H1 (cell line): ENCODE measurements around the gene BAG1. TPM values are rescaled to one million over a fixed set of nuclear protein-coding genes. Genes with fewer than 3 reads are reported as not detected.

Source experiments
- CTCF ChIA-PET: fragments of 300-600 bp; sonication (Branson Sonifier 250); formaldehyde crosslinking; loops from one replicate; lab custom pipeline; 2021; ENCODE audit not compliant: partially characterized antibody; lab: Charles Lee
- POLR2A ChIA-PET: fragments of 300-600 bp; sonication (Branson Sonifier 250); formaldehyde crosslinking; loops from one replicate; lab custom pipeline; 2021; ENCODE audit warnings: inconsistent platforms; ENCODE audit not compliant: partially characterized antibody; lab: Charles Lee
- DNase-seq, 2 experiments: peaks; one replicate each; pipeline versions ENCODE4 v3.0.0 to v3.0.0-alpha.2; 2010 to 2022; ENCODE audit warnings: low spot score in 2 of 2, low read depth in 1 of 2, mixed read lengths in 1 of 2
- FAIRE-seq: peaks from 2 replicates; lab custom pipeline; 2011; peaks lifted over from hg19 to GRCh38; lab: Jason Lieb, UNC
- H2AFZ ChIP-seq: 2 replicates; pipeline ENCODE4 v1.8.1; 2012; ENCODE audit warnings: low read length, inconsistent platforms
- H2AK5ac ChIP-seq: 2 replicates; pipeline ENCODE4 v1.6.1; 2013; ENCODE audit warnings: low read depth, low read length
- H2BK120ac ChIP-seq: replicated peaks from 2 replicates; pipeline ENCODE3; 2013; ENCODE audit warnings: low read depth, low read length, inconsistent platforms
- H2BK12ac ChIP-seq: 2 replicates; pipeline ENCODE4 v1.6.1; 2013; ENCODE audit warnings: low read depth, low read length
- H2BK15ac ChIP-seq: 2 replicates; pipeline ENCODE4 v1.6.1; 2013; ENCODE audit warnings: low read length
- H2BK20ac ChIP-seq: 2 replicates; pipeline ENCODE4 v1.6.1; 2013; ENCODE audit warnings: low read length
- H2BK5ac ChIP-seq: 2 replicates; pipeline ENCODE4 v1.6.1; 2013; ENCODE audit warnings: low read depth, low read length
- H3K14ac ChIP-seq: 2 replicates; pipeline ENCODE4 v1.6.1; 2013; ENCODE audit warnings: inconsistent platforms; ENCODE audit not compliant: insufficient read length
- H3K18ac ChIP-seq: 2 replicates; pipeline ENCODE4 v1.6.1; 2013; ENCODE audit warnings: low read length; ENCODE audit errors: extremely low read depth
- H3K23ac ChIP-seq: 2 replicates; pipeline ENCODE4 v1.6.1; 2013; ENCODE audit warnings: inconsistent platforms; ENCODE audit not compliant: insufficient read length
- H3K23me2 ChIP-seq: 2 replicates; pipeline ENCODE4 v1.6.1; 2013; ENCODE audit warnings: low read depth, low read length
- H3K27ac ChIP-seq: 2 replicates; pipeline ENCODE4 v1.6.1; 2011; ENCODE audit warnings: low read depth, low read length, inconsistent platforms
- H3K27me3 ChIP-seq, 4 experiments: replicated peaks in 1 of 4; 1 replicate in 1 of 4; 2 replicates in 3 of 4; pipeline versions ENCODE4 v1.6.1 to v1.8.1; 2011 to 2013; ENCODE audit warnings: low read length in 3 of 4, mild to moderate bottlenecking in 3 of 4, inconsistent platforms in 2 of 4, mixed read lengths in 2 of 4, moderate library complexity in 1 of 4; ENCODE audit not compliant: control insufficient read depth in 3 of 4, insufficient read depth in 3 of 4; ENCODE audit errors: extremely low read depth in 1 of 4
- H3K36me3 ChIP-seq, 4 experiments: 2 replicates each; pipeline versions ENCODE4 v1.6.1 to v1.8.1; 2011 to 2013; ENCODE audit warnings: mild to moderate bottlenecking in 4 of 4, low read length in 3 of 4, moderate library complexity in 2 of 4, control low read depth in 1 of 4, inconsistent platforms in 1 of 4; ENCODE audit not compliant: insufficient read depth in 4 of 4, control insufficient read depth in 2 of 4
- H3K4ac ChIP-seq: replicated peaks from 2 replicates; pipeline ENCODE3; 2013; ENCODE audit warnings: low read length, low read depth, mixed read lengths, inconsistent platforms; ENCODE audit not compliant: insufficient read length
- H3K4me1 ChIP-seq, 4 experiments: replicated peaks in 1 of 4; 1 replicate in 1 of 4; 2 replicates in 3 of 4; pipeline versions ENCODE4 v1.6.1 to v1.8.1; 2011 to 2013; ENCODE audit warnings: low read length in 3 of 4, inconsistent platforms in 2 of 4, mixed read lengths in 1 of 4; ENCODE audit not compliant: insufficient read depth in 4 of 4, control insufficient read depth in 3 of 4
- H3K4me2 ChIP-seq, 2 experiments: 2 replicates each; pipeline versions ENCODE4 v1.6.1 to v1.8.1; 2011 to 2013; ENCODE audit warnings: low read depth in 2 of 2, low read length in 2 of 2, control low read depth in 1 of 2, inconsistent platforms in 1 of 2, mild to moderate bottlenecking in 1 of 2; ENCODE audit not compliant: insufficient read depth in 1 of 2
- H3K4me3 ChIP-seq, 4 experiments: fragments of 200-600, 300-600 bp in 1 of 4; sonication (generic), shearing (Covaris generic), sonication (Bioruptor Twin) in 1 of 4; 2 replicates each; pipeline versions ENCODE4 v1.5.1 to v1.8.1; 2011 to 2016; ENCODE audit warnings: low read length in 4 of 4, low read depth in 3 of 4, control low read depth in 2 of 4, inconsistent platforms in 2 of 4, mild to moderate bottlenecking in 2 of 4, mixed read lengths in 1 of 4, moderate library complexity in 1 of 4; ENCODE audit not compliant: insufficient read depth in 2 of 4; ENCODE audit errors: extremely low read depth in 1 of 4
- H3K56ac ChIP-seq: replicated peaks from 2 replicates; pipeline ENCODE3; 2013; ENCODE audit warnings: low read depth, mild to moderate bottlenecking, mixed read lengths, low read length, inconsistent platforms; ENCODE audit not compliant: insufficient read length
- H3K79me1 ChIP-seq: 2 replicates; pipeline ENCODE4 v1.6.1; 2013; ENCODE audit warnings: low read depth, low read length, control low read depth
- H3K79me2 ChIP-seq, 2 experiments: 2 replicates each; pipeline versions ENCODE4 v1.6.1 to v1.8.1; 2012 to 2013; ENCODE audit warnings: low read length in 2 of 2, mild to moderate bottlenecking in 2 of 2, inconsistent platforms in 1 of 2; ENCODE audit not compliant: insufficient read depth in 2 of 2, control insufficient read depth in 1 of 2
- H3K9ac ChIP-seq, 4 experiments: replicated peaks in 1 of 4; 1 replicate in 1 of 4; 2 replicates in 3 of 4; pipeline versions ENCODE4 v1.6.1 to v1.8.1; 2011 to 2013; ENCODE audit warnings: low read depth in 3 of 4, low read length in 3 of 4, control low read depth in 2 of 4, mild to moderate bottlenecking in 2 of 4, moderate library complexity in 2 of 4, inconsistent platforms in 1 of 4; ENCODE audit errors: extremely low read depth in 1 of 4
- H3K9me3 ChIP-seq, 2 experiments: 2 replicates each; pipeline versions ENCODE4 v1.6.1 to v1.8.1; 2012 to 2013; ENCODE audit warnings: mild to moderate bottlenecking in 2 of 2, moderate library complexity in 2 of 2, control low read depth in 1 of 2, inconsistent platforms in 1 of 2, low read depth in 1 of 2, low read length in 1 of 2, mixed read lengths in 1 of 2; ENCODE audit not compliant: insufficient read depth in 2 of 2
- H4K20me1 ChIP-seq, 2 experiments: replicated peaks in 1 of 2; 2 replicates each; pipeline versions ENCODE3 to v1.8.1; 2011 to 2013; ENCODE audit warnings: inconsistent platforms in 2 of 2, low read length in 2 of 2, mild to moderate bottlenecking in 1 of 2; ENCODE audit not compliant: insufficient read depth in 2 of 2, control insufficient read depth in 1 of 2
- H4K5ac ChIP-seq: 2 replicates; pipeline ENCODE4 v1.6.1; 2013; ENCODE audit warnings: low read length, low read depth, mixed read lengths, inconsistent platforms; ENCODE audit not compliant: insufficient read length
- H4K8ac ChIP-seq: 2 replicates; pipeline ENCODE4 v1.8.0; 2013; ENCODE audit warnings: mild to moderate bottlenecking, moderate library complexity, low read length, inconsistent platforms; ENCODE audit not compliant: insufficient read depth; ENCODE audit errors: extremely low read depth
- H4K91ac ChIP-seq: replicated peaks from 2 replicates; pipeline ENCODE3; 2013; ENCODE audit warnings: low read length, mixed read lengths, inconsistent platforms; ENCODE audit not compliant: insufficient read length
- BCL11A ChIP-seq, 2 experiments: IDR thresholded peaks; one replicate each; pipeline ENCODE4 v1.6.1; 2011; ENCODE audit warnings: low read depth in 2 of 2, low read length in 2 of 2, mild to moderate bottlenecking in 2 of 2
- CBX8 ChIP-seq: fragments of 300-800, 300-1000 bp; sonication (generic); IDR thresholded peaks from 2 replicates; pipeline ENCODE4 v1.7.1; 2016; ENCODE audit warnings: low read depth, low read length, borderline replicate concordance
- CREB1 ChIP-seq: IDR thresholded peaks from 2 replicates; pipeline ENCODE4 v1.6.1; 2012; ENCODE audit warnings: inconsistent platforms
- GTF2F1 ChIP-seq: IDR thresholded peaks from 2 replicates; pipeline ENCODE4 v1.6.1; 2012; ENCODE audit warnings: low read depth, low read length, improper control_type of control experiment, borderline replicate concordance
- PHF8 ChIP-seq: fragments of 200-600 bp; sonication (generic); conservative IDR thresholded peaks from 2 replicates; pipeline ENCODE4 v1.7.1; 2012; ENCODE audit warnings: low read depth, mild to moderate bottlenecking, inconsistent platforms, low read length, moderate library complexity
- SAP30 ChIP-seq: fragments of 300-600 bp; sonication (generic); IDR thresholded peaks from 2 replicates; pipeline ENCODE4 v1.7.1; 2012; ENCODE audit warnings: low read length, moderate library complexity, mild to moderate bottlenecking, inconsistent platforms; ENCODE audit not compliant: insufficient read depth, insufficient replicate concordance
- SIX5 ChIP-seq: IDR thresholded peaks from 2 replicates; pipeline ENCODE4 v1.6.1; 2011; ENCODE audit warnings: mild to moderate bottlenecking, low read depth, low read length
- SRF ChIP-seq: IDR thresholded peaks from 2 replicates; pipeline ENCODE4 v1.6.1; 2011; ENCODE audit warnings: mild to moderate bottlenecking, low read depth, low read length, moderate library complexity
- WGBS, 2 experiments: shearing (Covaris generic) in 1 of 2; methylation state at CpG; one replicate each; pipeline versions ENCODE4 v1.1.6 to v1.1.7; 2013 to 2015; ENCODE audit warnings: low lambda C conversion rate in 2 of 2, mixed read lengths in 2 of 2, inconsistent platforms in 1 of 2, low coverage in 1 of 2, missing lambda C conversion rate in 1 of 2; ENCODE audit not compliant: insufficient replicate concordance in 2 of 2, insufficient coverage in 1 of 2, insufficient read length in 1 of 2; ENCODE audit errors: extremely low coverage in 1 of 2, missing lambda C conversion rate in 1 of 2; 5-methylcytosine and 5-hydroxymethylcytosine counted together
- polyA plus RNA-seq, 7 experiments: library from polyadenylated mRNA; depleted of rRNA in 3 of 7; stranded (reverse) in 5 of 7; unstranded in 2 of 7; fragments of >200 nt in 5 of 7; fragments of 200-250 nt in 2 of 7; gene quantifications; 1 replicate in 5 of 7; 2 replicates in 1 of 7; 4 replicates in 1 of 7; pipeline versions ENCODE4 v1.2.1 to v1.2.3, GENCODE V29; 2011 to 2013; ENCODE audit warnings: missing spikeins in 2 of 7, mixed read lengths in 2 of 7
- total RNA-seq: library from RNA; stranded (reverse); fragmentation: NEBNext Ultra II Directional; extraction: Animal tissue kit (Norgen Biotek cat#: 25700); gene quantifications from 2 replicates; pipeline ENCODE4 v1.2.1, GENCODE V29; 2021
- TF ChIP-seq, protein P1 (sequence below), 3 experiments: IDR thresholded peaks; 1 replicate in 2 of 3; 2 replicates in 1 of 3; pipeline versions ENCODE4 v1.5.1 to v1.6.1; 2011; ENCODE audit warnings: low read length in 3 of 3, mild to moderate bottlenecking in 3 of 3, inconsistent platforms in 2 of 3, low read depth in 1 of 3, moderate library complexity in 1 of 3; ENCODE audit not compliant: insufficient read depth in 1 of 3; ENCODE audit errors: control extremely low read depth in 1 of 3

BAG1 gene
- total and polyA plus RNA-seq, 2 of the 8 experiments (the other 6 are each of a cell fraction or from before 2014, with no cell fraction given) = 14.7 to 59.8 TPM

DNA sequence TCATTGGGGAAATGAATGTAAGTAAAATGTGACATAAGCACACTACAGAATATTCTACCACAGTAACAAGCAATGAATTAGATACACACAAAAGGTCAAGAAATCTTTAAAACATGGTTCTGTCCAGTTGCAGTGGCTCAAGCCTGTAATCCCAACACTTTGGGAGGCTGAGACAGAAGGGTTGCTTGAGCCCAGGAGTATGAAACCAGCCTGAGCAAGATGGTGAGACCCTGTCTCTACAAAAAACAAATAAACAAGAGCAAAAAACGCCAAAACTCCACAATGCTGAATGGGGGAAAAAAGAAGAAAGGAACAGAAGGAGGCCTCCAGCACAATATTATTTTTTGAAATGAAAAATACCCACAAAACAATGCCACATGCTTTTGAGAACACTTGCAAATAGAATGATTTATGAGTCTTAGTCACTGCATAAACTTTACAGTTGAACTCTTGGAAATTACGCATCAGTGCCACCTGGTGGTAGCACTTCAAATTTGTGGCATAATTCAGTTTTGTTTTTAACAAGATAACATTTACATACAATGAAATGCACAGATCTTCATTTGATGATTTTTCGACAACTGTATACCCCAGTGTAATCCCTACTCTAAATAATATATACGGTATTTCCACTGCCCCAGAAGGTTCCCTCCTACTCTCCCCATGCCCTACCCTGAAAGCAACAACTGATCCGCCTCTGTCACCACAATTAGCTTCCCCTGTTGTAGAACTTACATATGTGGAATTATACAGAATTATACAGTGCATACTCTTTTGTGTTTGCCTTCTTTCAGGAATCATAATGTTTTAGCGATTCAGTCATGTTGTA is 39.0 kb downstream of the BAG1 start:
- Histone ChIP-seq H2BK12ac (no peak overlapping the region), H4K8ac (no peak overlapping the region), H3K79me1 (no peaks in the 10 kb centered on the region), H3K79me2 (no peaks in the 10 kb centered on the region), H3K4me2 (no peak overlapping the region), H3K9ac (no peak overlapping the region), H3K4ac (no peak overlapping the region), H4K5ac (no peak overlapping the region), H3K9me3 (no peaks in the 10 kb centered on the region), H3K14ac (no peak overlapping the region), H2BK120ac (no peak overlapping the region), H2BK5ac (no peak overlapping the region), H3K23ac (no peak overlapping the region), H4K91ac (no peak overlapping the region), H4K20me1 (no peaks in the 10 kb centered on the region), H2AFZ (peak overlapping the region; percentile 54; the same call in 1 of the 2 replicates), H3K4me3 (no peak overlapping the region), H2BK20ac (no peak overlapping the region), H3K27ac (no peak overlapping the region), H3K4me1 (peaks cover 0 to 2% (median 0%) of the 10 kb centered on the region in 4 experiments; a peak in 2 of 7 replicates), H3K56ac (no peak overlapping the region), H3K36me3 (no peaks in the 10 kb centered on the region), H2AK5ac (no peak overlapping the region), H3K18ac (no peak overlapping the region), H3K23me2 (no peaks in the 10 kb centered on the region), H3K27me3 (no peaks in the 10 kb centered on the region), H2BK15ac (no peak overlapping the region)
- CTCF ChIA-PET = interaction anchor here (0.6 to 3.2 kb wide), 44 partner anchors 10 to 412 kb away, joined by 3 to 55 read pairs (median 6); partner anchors contain the start of gene SPINK4
- peak in 1 of 2 experiments; percentile 60 for DNase-seq
- no peak for FAIRE-seq
- WGBS, 2 experiments = 36% methylated on average over 6 of the region's 6 CpGs; no CpG with 5 or more reads in 1 of the 2 experiments
- POLR2A ChIA-PET = interaction anchor here (1.5 to 1.9 kb wide), 2 partner anchors 15 to 201 kb away, joined by 3 to 7 read pairs; partner anchors contain the start of gene DNAJA1
- TF ChIP-seq PHF8 (no peak), GTF2F1 (no peak), SIX5 (no peak), CREB1 (no peak), SRF (no peak), SAP30 (no peak), CBX8 (no peak), BCL11A (IDR thresholded peaks at IDR 0.05; ENCODE audit: low read depth in 2 of 2, low read length in 2 of 2) (no peak)
- TF ChIP-seq, protein P1, sequence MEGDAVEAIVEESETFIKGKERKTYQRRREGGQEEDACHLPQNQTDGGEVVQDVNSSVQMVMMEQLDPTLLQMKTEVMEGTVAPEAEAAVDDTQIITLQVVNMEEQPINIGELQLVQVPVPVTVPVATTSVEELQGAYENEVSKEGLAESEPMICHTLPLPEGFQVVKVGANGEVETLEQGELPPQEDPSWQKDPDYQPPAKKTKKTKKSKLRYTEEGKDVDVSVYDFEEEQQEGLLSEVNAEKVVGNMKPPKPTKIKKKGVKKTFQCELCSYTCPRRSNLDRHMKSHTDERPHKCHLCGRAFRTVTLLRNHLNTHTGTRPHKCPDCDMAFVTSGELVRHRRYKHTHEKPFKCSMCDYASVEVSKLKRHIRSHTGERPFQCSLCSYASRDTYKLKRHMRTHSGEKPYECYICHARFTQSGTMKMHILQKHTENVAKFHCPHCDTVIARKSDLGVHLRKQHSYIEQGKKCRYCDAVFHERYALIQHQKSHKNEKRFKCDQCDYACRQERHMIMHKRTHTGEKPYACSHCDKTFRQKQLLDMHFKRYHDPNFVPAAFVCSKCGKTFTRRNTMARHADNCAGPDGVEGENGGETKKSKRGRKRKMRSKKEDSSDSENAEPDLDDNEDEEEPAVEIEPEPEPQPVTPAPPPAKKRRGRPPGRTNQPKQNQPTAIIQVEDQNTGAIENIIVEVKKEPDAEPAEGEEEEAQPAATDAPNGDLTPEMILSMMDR (IDR thresholded peaks at IDR 0.05; ENCODE audit: control extremely low read depth in 1 of 3, insufficient read depth in 1 of 3, low read depth in 1 of 3, low read length in 3 of 3) = peak in 2 of 3 experiments; percentile 52 to 65; a peak in 2 of 4 replicates
